Common myeloid progenitor, CD34-positive (primary cell): ENCODE measurements around the gene CALML4.

Source experiments
- CTCF ChIA-PET: fragments of 350-600 bp; sonication (Branson Sonifier 250); formaldehyde crosslinking; loops from one replicate; lab custom pipeline; 2021; ENCODE audit warnings: antibody characterized with exemption; lab: Charles Lee
- POLR2A ChIA-PET: fragments of 350-600 bp; sonication (Branson Sonifier 250); formaldehyde crosslinking; loops from one replicate; lab custom pipeline; 2021; ENCODE audit warnings: antibody characterized with exemption; lab: Charles Lee
- DNase-seq, 3 donors: peaks; one replicate each; pipeline versions ENCODE4 v3.0.0 to v3.0.0-alpha.2; 2013
- H3K27ac ChIP-seq, 2 experiments: 1 replicate in 1 of 2; 2 replicates in 1 of 2; pipeline ENCODE4 v1.7.0; 2013; ENCODE audit warnings: inconsistent platforms in 2 of 2, low read length in 2 of 2, mild to moderate bottlenecking in 2 of 2, low read depth in 1 of 2, moderate library complexity in 1 of 2; ENCODE audit not compliant: severe bottlenecking in 2 of 2, insufficient read depth in 1 of 2, poor library complexity in 1 of 2
- H3K27me3 ChIP-seq, 5 experiments: replicated peaks in 2 of 5; 1 replicate in 3 of 5; 2 replicates in 2 of 5; pipeline versions ENCODE4 v1.6.1 to v1.7.0; 2013; ENCODE audit warnings: low read length in 4 of 5, mild to moderate bottlenecking in 2 of 5, moderate library complexity in 2 of 5, inconsistent platforms in 1 of 5; ENCODE audit not compliant: insufficient read depth in 5 of 5, control insufficient read depth in 4 of 5
- H3K36me3 ChIP-seq, 4 experiments: 1 replicate in 2 of 4; 2 replicates in 2 of 4; pipeline versions ENCODE4 v1.6.1 to v1.7.0; 2013; ENCODE audit warnings: low read length in 3 of 4, control low read depth in 1 of 4, mild to moderate bottlenecking in 1 of 4; ENCODE audit not compliant: control insufficient read depth in 4 of 4, insufficient read depth in 4 of 4
- H3K4me1 ChIP-seq, 4 experiments: 1 replicate in 3 of 4; 2 replicates in 1 of 4; pipeline versions ENCODE4 v1.6.1 to v1.7.1; 2013; ENCODE audit warnings: low read length in 3 of 4, mild to moderate bottlenecking in 3 of 4, control low read depth in 1 of 4, inconsistent platforms in 1 of 4, moderate library complexity in 1 of 4; ENCODE audit not compliant: control insufficient read depth in 4 of 4, insufficient read depth in 4 of 4; ENCODE audit errors: control extremely low read depth in 1 of 4
- H3K4me3 ChIP-seq, 7 experiments: 1 replicate in 4 of 7; 2 replicates in 3 of 7; pipeline versions ENCODE4 v1.5.1 to v1.7.0; 2013; ENCODE audit warnings: mild to moderate bottlenecking in 7 of 7, low read length in 6 of 7, moderate library complexity in 6 of 7, inconsistent platforms in 2 of 7, low read depth in 2 of 7, control low read depth in 1 of 7; ENCODE audit not compliant: insufficient read depth in 4 of 7, control insufficient read depth in 1 of 7; ENCODE audit errors: extremely low read depth in 1 of 7
- H3K9me3 ChIP-seq, 5 experiments: 1 replicate in 4 of 5; 2 replicates in 1 of 5; pipeline versions ENCODE4 v1.6.1 to v1.7.1; 2013; ENCODE audit warnings: low read length in 4 of 5, mild to moderate bottlenecking in 2 of 5, inconsistent platforms in 1 of 5, low read depth in 1 of 5, moderate library complexity in 1 of 5; ENCODE audit not compliant: control insufficient read depth in 4 of 5, insufficient read depth in 2 of 5; ENCODE audit errors: control extremely low read depth in 1 of 5
- WGBS: methylation state at CpG from one replicate; pipeline ENCODE4 v1.1.5; 2013; ENCODE audit not compliant: insufficient coverage; 5-methylcytosine and 5-hydroxymethylcytosine counted together

Gene CALML4

GRCh38 chr15:68143129-68143528 is 62.0 kb downstream of the CALML4 start:
- peaks cover 3 to 34% (median 18%) of the 10 kb centered on the region in 4 experiments for H3K36me3 ChIP-seq
- no peak overlapping the region for H3K4me3 ChIP-seq
- no peaks in the 10 kb centered on the region for H3K27me3 ChIP-seq
- CTCF ChIA-PET = interaction anchor here (2.8 kb wide), 1 partner anchor 11 kb away, joined by 11 read pairs; no protein-coding TSS in a partner anchor
- POLR2A ChIA-PET = no interaction called here
- no peak for DNase-seq
- no peak overlapping the region for H3K27ac ChIP-seq
- no peaks in the 10 kb centered on the region for H3K4me1 ChIP-seq
- no peaks in the 10 kb centered on the region for H3K9me3 ChIP-seq
- WGBS = no CpG with 5 or more reads among the region's 2 CpGs
